ENCODE measurements around the gene ZNF668.
"Not testable (repeated sequence)": the region's sequence is repeated elsewhere in the genome, so short reads cannot be mapped to it uniquely, and the experiment has no call there.

Gene ZNF668

GRCh38 chr16:31050280-31051030 is 23.6 kb downstream of the ZNF668 start:
- DNase-seq, result no peak

GRCh38 chr16:31043898-31044481 is 30.1 kb downstream of the ZNF668 start:
- DNase-seq, result no peak

GRCh38 chr16:31043352-31043751 is 30.7 kb downstream of the ZNF668 start:
- DNase-seq, result no peak

GRCh38 chr16:31042866-31043265 is 31.2 kb downstream of the ZNF668 start:
- DNase-seq, result no peak

- DNase-seq, result no peak
Measured at GRCh38 chr16:31038993-31039392, 35.0 kb downstream of the ZNF668 start.

- no peak for DNase-seq
Measured at GRCh38 chr16:31036691-31037090, 37.3 kb downstream of the ZNF668 start.

- peak; percentile 64 for DNase-seq
Measured at GRCh38 chr16:31033709-31034492, 40.1 kb downstream of the ZNF668 start.

- DNase-seq, result peak; percentile 94
Measured at GRCh38 chr16:31032736-31033708, 41.0 kb downstream of the ZNF668 start, which contains the start of gene STX4. STX4 (plus strand) TSS chr16:31033558; CDS start chr16:31033806, 248 bp downstream.

GRCh38 chr16:31031276-31031675 is 42.8 kb downstream of the ZNF668 start:
- DNase-seq, result no peak

- DNase-seq, result no peak
Measured at GRCh38 chr16:31029272-31029671, 44.8 kb downstream of the ZNF668 start.

GRCh38 chr16:31025339-31025738 is 48.7 kb downstream of the ZNF668 start:
- DNase-seq, result no peak

GRCh38 chr16:31023627-31024226 is 50.3 kb downstream of the ZNF668 start:
- no peak for DNase-seq

GRCh38 chr16:31023252-31023602 is 50.8 kb downstream of the ZNF668 start:
- no peak for DNase-seq

- DNase-seq, result no peak
Measured at GRCh38 chr16:31022544-31023251, 51.3 kb downstream of the ZNF668 start.

- DNase-seq, result no peak
Measured at GRCh38 chr16:31020536-31020935, 53.5 kb downstream of the ZNF668 start.

- DNase-seq, result not testable (repeated sequence)
Measured at GRCh38 chr16:31017756-31018155, 56.3 kb downstream of the ZNF668 start.

GRCh38 chr16:31016018-31016417 is 58.0 kb downstream of the ZNF668 start:
- no peak for DNase-seq

- DNase-seq, result not testable (repeated sequence)
Measured at GRCh38 chr16:31013292-31013691, 60.7 kb downstream of the ZNF668 start.

- not testable (repeated sequence) for DNase-seq
Measured at GRCh38 chr16:31011815-31012214, 62.2 kb downstream of the ZNF668 start.
